ENCODE results near the gene APBB1IP.
A peak's percentile ranks its signal among the peaks of the same experiment; 100 is the strongest.

Gene APBB1IP

DNA sequence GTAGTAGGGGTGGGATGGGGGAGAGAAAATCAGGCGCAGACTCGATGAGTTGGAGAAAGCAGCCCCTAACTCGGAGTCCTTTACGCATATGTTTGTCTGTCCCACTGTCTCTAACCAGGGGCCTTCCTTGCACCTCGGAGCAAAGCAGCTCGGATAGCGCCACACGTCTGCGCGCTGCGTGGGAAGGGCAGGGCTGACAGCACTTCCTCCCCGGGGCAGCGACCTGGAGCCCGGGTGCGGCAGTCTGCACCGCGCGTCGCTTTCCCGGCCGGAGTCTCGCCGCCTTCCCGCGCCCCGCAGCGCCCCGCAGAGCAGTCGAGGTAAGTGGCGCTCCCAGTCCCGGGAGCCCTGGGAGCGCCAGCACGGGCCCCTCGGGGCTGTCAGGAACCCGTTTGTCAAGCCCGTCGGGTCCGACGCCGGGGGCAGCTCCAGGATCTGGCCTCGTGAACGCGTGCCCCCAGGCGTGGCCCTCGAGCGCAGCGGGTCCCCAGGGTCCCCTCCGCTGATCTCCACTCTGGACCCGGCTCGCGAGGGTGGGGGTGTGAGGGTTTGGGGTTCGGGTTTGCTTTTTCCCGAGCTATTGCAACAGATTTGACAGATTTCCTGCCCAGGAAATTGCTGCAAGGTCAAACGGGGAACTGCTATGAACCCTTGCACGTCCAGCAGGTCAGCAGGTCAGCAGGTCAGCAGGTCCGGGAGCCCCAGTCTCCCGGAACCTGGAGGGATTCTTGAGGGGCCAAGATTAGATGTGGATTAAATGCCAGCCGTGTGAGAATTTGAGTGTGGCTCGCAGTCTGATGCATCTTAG lies 597 bp downstream of the APBB1IP start:
- Histone ChIP-seq H3K27ac (ENCODE audit: low read depth, low read length) (peak overlapping the region; percentile 99), H3K79me2 (ENCODE audit: insufficient read depth, low read length) (peaks cover 63% of the 10 kb centered on the region), H3K36me3 (ENCODE audit: low read length) (0 out of 2 replicates have a peak, but pooled peaks cover 5% of the 10 kb centered on the region), H3K27me3 (ENCODE audit: low read length) (no peaks in the 10 kb centered on the region), H3K9me2 (replicated peaks; ENCODE audit: insufficient read depth, low read length) (no peaks in the 10 kb centered on the region), H3K4me2 (ENCODE audit: low read depth, low read length, poor library complexity, severe bottlenecking) (peak overlapping the region; percentile 97), H4K20me1 (ENCODE audit: low read depth, low read length) (no peaks in the 10 kb centered on the region), H2AFZ (ENCODE audit: low read depth, low read length, severe bottlenecking) (no peak overlapping the region), H3K9ac (ENCODE audit: low read length) (peak overlapping the region; percentile 94), H3F3A (ENCODE audit: insufficient read depth) (peaks cover 32% of the 10 kb centered on the region), H3K9me3 (ENCODE audit: insufficient read depth, low read length) (no peaks in the 10 kb centered on the region), H3K4me3 (ENCODE audit: insufficient read depth, low read length, poor library complexity, severe bottlenecking) (peak overlapping the region; percentile 68)
- TF ChIP-seq, protein P1, sequence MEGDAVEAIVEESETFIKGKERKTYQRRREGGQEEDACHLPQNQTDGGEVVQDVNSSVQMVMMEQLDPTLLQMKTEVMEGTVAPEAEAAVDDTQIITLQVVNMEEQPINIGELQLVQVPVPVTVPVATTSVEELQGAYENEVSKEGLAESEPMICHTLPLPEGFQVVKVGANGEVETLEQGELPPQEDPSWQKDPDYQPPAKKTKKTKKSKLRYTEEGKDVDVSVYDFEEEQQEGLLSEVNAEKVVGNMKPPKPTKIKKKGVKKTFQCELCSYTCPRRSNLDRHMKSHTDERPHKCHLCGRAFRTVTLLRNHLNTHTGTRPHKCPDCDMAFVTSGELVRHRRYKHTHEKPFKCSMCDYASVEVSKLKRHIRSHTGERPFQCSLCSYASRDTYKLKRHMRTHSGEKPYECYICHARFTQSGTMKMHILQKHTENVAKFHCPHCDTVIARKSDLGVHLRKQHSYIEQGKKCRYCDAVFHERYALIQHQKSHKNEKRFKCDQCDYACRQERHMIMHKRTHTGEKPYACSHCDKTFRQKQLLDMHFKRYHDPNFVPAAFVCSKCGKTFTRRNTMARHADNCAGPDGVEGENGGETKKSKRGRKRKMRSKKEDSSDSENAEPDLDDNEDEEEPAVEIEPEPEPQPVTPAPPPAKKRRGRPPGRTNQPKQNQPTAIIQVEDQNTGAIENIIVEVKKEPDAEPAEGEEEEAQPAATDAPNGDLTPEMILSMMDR (IDR thresholded peaks at IDR 0.05; ENCODE audit: insufficient read depth, low read length, poor library complexity, severe bottlenecking): no peak
- no peak for TF ChIP-seq EZH2phosphoT487 (conservative IDR thresholded peaks at IDR 0.05; ENCODE audit: low read length)

DNA sequence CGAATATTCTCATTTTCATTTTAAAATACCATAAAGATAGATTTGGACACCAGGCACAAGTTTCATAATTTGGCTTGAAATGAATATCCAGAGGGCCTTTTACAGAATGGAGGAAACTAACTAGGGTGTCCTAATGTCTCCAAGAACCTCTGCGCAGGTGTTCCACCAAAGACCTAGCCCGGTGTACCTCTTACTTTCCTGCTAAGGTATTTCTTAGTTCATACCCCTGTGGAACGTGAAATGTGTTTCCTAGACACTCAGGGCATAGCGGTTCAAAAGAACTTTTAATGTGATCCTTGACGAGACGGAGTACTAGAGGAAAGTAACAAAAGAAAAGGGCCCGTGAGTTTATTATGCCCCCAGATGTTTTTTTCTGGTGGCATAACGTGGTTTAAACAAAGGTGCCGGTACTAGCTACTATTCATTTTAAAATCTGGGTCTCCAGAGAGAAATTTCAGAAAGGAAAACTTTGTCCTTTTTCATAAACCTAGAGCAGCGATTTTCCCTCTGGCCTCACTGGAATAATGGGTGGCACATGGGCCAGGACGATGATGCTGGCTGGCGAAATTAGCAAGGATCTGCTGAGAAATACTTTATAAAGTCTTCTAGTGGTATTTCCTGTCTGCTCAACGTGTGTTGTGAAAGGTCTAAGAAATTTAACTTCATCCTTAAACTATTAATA lies 1.4 kb downstream of the APBB1IP start:
- Histone ChIP-seq H2AFZ (ENCODE audit: low read depth, low read length, severe bottlenecking) (no peak overlapping the region), H3K9ac (ENCODE audit: low read length) (peak overlapping the region; percentile 94), H3F3A (ENCODE audit: insufficient read depth) (peaks cover 39% of the 10 kb centered on the region), H3K27ac (ENCODE audit: low read depth, low read length) (peak overlapping the region; percentile 99), H3K9me2 (replicated peaks; ENCODE audit: insufficient read depth, low read length) (no peaks in the 10 kb centered on the region), H4K20me1 (ENCODE audit: low read depth, low read length) (no peaks in the 10 kb centered on the region), H3K4me3 (ENCODE audit: insufficient read depth, low read length, poor library complexity, severe bottlenecking) (peak overlapping the region; percentile 68), H3K79me2 (ENCODE audit: insufficient read depth, low read length) (peaks cover 71% of the 10 kb centered on the region), H3K36me3 (ENCODE audit: low read length) (0 out of 2 replicates have a peak, but pooled peaks cover 5% of the 10 kb centered on the region), H3K9me3 (ENCODE audit: insufficient read depth, low read length) (no peaks in the 10 kb centered on the region), H3K27me3 (ENCODE audit: low read length) (no peaks in the 10 kb centered on the region), H3K4me2 (ENCODE audit: low read depth, low read length, poor library complexity, severe bottlenecking) (peak overlapping the region; percentile 97)
- no peak for TF ChIP-seq EZH2phosphoT487 (conservative IDR thresholded peaks at IDR 0.05; ENCODE audit: low read length)
- TF ChIP-seq, protein P1 (IDR thresholded peaks at IDR 0.05; ENCODE audit: insufficient read depth, low read length, poor library complexity, severe bottlenecking): no peak

DNA sequence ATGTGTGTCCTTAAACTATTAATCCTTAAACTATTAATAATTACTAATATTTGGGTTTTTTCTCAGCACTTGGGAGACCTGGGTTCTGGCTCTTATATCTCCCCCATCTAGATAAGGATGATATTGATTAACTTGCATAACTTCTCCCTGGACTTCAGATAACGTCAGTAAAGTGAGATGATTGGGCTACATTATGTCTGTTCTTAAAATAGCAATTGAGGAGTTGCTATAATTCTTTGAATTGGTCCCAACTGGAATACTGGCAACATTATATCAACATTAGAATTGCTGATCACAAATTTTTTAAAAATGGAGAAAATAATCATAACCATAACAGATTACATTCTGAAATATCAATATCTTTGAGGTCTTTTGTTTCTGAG lies 1.9 kb downstream of the APBB1IP start:
- Histone ChIP-seq H3K4me2 (ENCODE audit: low read depth, low read length, poor library complexity, severe bottlenecking) (peak overlapping the region; percentile 97), H3K79me2 (ENCODE audit: insufficient read depth, low read length) (peaks cover 77% of the 10 kb centered on the region), H4K20me1 (ENCODE audit: low read depth, low read length) (no peaks in the 10 kb centered on the region), H3F3A (ENCODE audit: insufficient read depth) (peaks cover 40% of the 10 kb centered on the region), H3K9me2 (replicated peaks; ENCODE audit: insufficient read depth, low read length) (no peaks in the 10 kb centered on the region), H3K9ac (ENCODE audit: low read length) (peak overlapping the region; percentile 94), H3K27ac (ENCODE audit: low read depth, low read length) (peak overlapping the region; percentile 99), H2AFZ (ENCODE audit: low read depth, low read length, severe bottlenecking) (no peak overlapping the region), H3K4me3 (ENCODE audit: insufficient read depth, low read length, poor library complexity, severe bottlenecking) (peak overlapping the region; percentile 68), H3K9me3 (ENCODE audit: insufficient read depth, low read length) (no peaks in the 10 kb centered on the region), H3K36me3 (ENCODE audit: low read length) (0 out of 2 replicates have a peak, but pooled peaks cover 5% of the 10 kb centered on the region), H3K27me3 (ENCODE audit: low read length) (no peaks in the 10 kb centered on the region)
- TF ChIP-seq, protein P1 (IDR thresholded peaks at IDR 0.05; ENCODE audit: insufficient read depth, low read length, poor library complexity, severe bottlenecking): no peak
- TF ChIP-seq EZH2phosphoT487 (conservative IDR thresholded peaks at IDR 0.05; ENCODE audit: low read length): no peak
